K562 (cell line): Measurements from ENCODE around the gene SCAPER.

Experiments
- IRF9 ChIP-seq: fragments of 450-650 bp; IDR thresholded peaks from 2 replicates; pipeline ENCODE4 v1.6.1; 2016; ENCODE audit warnings: missing biosample characterization, missing genetic modification characterization
- POLR2AphosphoS5 ChIP-seq: IDR thresholded peaks from 2 replicates; pipeline ENCODE4 v1.6.1; 2011; ENCODE audit warnings: mild to moderate bottlenecking, low read depth, low read length, moderate library complexity; ENCODE audit not compliant: control insufficient read depth, insufficient read depth
- REST ChIP-seq, 2 experiments: fragments of 450-650 bp; formaldehyde crosslinking in 1 of 2; IDR thresholded peaks; 2 replicates each; pipeline versions ENCODE4 v1.4.0 to v1.6.1; 2014 to 2020; ENCODE audit warnings: mild to moderate bottlenecking in 2 of 2, borderline replicate concordance in 1 of 2, low read depth in 1 of 2
- ZNF347 ChIP-seq: fragments of 450-650 bp; formaldehyde crosslinking; IDR thresholded peaks from 2 replicates; pipeline ENCODE4 v1.4.0; 2020; ENCODE audit warnings: low read depth, mild to moderate bottlenecking, moderate library complexity

- TF ChIP-seq ZNF347: no peak
- no peak for TF ChIP-seq IRF9 (tag)
- TF ChIP-seq REST (IDR thresholded peaks at IDR 0.05; ENCODE audit: borderline replicate concordance): no peak
- no peak for TF ChIP-seq REST (CRISPR knock-in tag; IDR thresholded peaks at IDR 0.05; ENCODE audit: low read depth)
- no peak for TF ChIP-seq POLR2AphosphoS5
Observed at GRCh38 chr15:76381366-76381765, 523.8 kb downstream of the SCAPER start.
